Choroid plexus epithelial cell (primary cell): Measurements from ENCODE around the gene FBN2.
"Not testable (repeated sequence)": the region's sequence is repeated elsewhere in the genome, so short reads cannot be mapped to it uniquely, and the experiment has no call there.

Experiments
- DNase-seq: peaks from one replicate; pipeline ENCODE4 v3.0.0-alpha.2; 2010; ENCODE audit warnings: low read depth
- H3K4me3 ChIP-seq: 2 replicates; pipeline ENCODE4 v1.5.1; 2011; ENCODE audit warnings: low read depth, mild to moderate bottlenecking, control low read depth, low read length, moderate library complexity
- TF ChIP-seq, protein P1 (sequence below): conservative IDR thresholded peaks from 2 replicates; pipeline ENCODE4 v1.5.1; 2011; ENCODE audit warnings: low read depth, mild to moderate bottlenecking, control low read depth, inconsistent platforms, low read length, moderate library complexity

FBN2 gene

DNA sequence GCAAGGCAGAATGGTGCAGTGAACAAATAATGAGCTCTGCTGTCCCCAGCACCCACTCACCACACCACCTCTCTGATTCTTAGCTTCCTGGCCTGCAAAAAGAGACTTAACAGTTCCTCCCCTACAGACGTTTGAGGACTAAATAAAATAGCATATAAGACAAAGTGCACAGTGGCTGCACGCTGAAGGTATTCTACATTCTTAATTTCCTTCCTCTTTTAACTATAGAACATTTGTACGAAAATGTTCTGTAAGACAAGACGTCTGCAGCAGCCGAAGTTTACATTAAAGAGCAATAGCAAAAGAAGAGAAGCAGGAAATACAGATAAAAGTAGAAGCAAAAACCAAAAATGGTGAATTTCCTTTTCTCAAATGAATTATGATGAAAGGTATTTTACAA, 15.7 kb downstream of the FBN2 start:
- no peak for DNase-seq
- TF ChIP-seq, protein P1, sequence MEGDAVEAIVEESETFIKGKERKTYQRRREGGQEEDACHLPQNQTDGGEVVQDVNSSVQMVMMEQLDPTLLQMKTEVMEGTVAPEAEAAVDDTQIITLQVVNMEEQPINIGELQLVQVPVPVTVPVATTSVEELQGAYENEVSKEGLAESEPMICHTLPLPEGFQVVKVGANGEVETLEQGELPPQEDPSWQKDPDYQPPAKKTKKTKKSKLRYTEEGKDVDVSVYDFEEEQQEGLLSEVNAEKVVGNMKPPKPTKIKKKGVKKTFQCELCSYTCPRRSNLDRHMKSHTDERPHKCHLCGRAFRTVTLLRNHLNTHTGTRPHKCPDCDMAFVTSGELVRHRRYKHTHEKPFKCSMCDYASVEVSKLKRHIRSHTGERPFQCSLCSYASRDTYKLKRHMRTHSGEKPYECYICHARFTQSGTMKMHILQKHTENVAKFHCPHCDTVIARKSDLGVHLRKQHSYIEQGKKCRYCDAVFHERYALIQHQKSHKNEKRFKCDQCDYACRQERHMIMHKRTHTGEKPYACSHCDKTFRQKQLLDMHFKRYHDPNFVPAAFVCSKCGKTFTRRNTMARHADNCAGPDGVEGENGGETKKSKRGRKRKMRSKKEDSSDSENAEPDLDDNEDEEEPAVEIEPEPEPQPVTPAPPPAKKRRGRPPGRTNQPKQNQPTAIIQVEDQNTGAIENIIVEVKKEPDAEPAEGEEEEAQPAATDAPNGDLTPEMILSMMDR, result no peak
- no peak overlapping the region for H3K4me3 ChIP-seq

DNA sequence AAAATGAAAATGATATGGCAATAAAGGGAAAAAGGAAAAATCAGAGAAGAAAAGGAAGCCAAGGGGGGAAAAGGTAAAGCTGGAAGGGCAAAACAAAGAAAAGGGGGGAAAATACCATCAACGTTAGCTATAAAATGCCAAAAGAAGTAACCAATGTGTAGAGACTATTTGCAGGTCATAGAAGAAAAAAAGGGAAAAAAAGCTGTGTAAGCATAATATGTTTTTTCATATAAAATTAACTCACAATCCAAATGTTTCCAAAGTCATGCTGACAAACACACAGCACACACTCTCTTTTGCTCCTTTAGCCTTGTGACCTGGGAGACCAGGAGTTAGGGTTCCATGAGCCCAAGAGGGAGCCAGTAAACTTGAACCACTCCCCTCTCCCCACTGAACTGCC, 18.2 kb downstream of the FBN2 start:
- no peak for DNase-seq
- TF ChIP-seq, protein P1, result no peak
- no peak overlapping the region for H3K4me3 ChIP-seq

DNA sequence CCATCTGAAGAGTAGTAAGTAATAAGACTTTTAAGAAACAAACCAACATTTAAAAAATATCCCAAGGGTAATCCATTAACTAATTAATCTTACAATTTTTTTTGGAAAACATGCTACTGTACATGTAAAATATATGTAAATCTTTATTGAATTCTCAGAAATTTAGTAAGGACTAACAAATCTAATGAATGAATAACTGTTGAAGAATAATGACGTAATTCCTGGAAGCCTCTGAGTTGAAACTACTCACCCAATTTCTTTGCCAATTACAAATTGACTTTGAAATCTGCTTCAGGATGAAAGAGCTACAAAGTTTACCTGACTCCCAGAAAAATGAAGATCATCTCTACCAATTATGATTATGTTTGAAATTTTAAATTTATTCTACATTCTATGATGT, 21.1 kb downstream of the FBN2 start:
- TF ChIP-seq, protein P1, result no peak
- no peak overlapping the region for H3K4me3 ChIP-seq
- no peak for DNase-seq

DNA sequence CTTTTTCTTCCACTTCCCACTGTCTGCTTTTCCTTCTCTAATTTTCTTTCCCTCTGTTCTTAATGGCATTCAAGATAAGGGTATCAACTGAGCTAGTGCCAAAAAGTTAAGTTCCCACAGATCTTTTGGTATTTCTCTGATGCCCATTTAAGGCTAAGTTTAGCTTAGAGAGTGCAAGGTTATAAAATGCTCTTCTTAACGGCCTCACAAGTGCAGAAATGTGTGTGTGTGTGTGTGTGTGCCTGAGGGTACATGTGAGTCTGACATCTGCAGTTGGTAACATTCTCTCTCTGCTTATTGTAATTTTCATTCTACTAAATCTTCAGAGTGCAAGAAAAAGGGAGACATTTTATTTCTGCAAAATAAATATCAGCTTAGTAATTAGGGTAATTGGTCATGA, 24.2 kb downstream of the FBN2 start:
- peak; percentile 57 for DNase-seq
- no peak overlapping the region for H3K4me3 ChIP-seq
- TF ChIP-seq, protein P1, result no peak

DNA sequence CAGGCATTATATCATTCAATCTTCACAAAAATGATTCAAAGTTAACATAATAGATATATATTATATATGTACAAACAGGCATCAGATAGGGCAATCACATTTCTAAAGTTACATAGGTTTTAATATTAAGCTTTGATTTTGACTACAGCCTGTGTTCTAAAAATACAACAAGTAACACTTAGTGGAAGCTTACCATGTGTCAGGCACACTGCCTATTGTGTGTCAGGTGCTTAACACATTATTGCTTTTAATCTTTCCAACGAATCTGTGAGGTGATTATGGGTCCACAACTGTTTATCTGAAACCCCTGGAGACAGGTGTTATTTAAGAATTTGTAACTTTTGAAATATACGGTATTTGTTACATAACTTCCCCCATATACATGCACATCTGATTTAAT, 25.2 kb downstream of the FBN2 start:
- no peak for DNase-seq
- TF ChIP-seq, protein P1, result no peak
- no peak overlapping the region for H3K4me3 ChIP-seq

DNA sequence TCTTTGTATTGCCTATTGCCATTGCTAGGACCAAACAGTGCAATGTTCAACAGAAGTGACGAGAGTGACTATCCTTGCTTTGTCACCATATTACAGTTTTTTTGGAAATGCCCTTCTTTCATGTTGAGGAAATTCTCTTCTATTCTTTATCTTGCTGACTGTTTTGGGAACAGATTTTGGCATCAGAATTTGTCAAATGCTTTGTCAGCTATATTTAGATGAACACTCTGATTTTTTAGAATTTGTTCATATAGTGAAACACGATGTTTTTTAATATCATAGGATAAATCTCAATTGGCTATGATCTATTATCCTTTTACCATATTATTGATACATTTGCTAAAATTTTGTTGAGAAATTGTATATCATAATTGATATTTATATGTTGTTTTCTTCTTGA, 31.4 kb downstream of the FBN2 start:
- no peak overlapping the region for H3K4me3 ChIP-seq
- TF ChIP-seq, protein P1, result no peak
- DNase-seq, result no peak

DNA sequence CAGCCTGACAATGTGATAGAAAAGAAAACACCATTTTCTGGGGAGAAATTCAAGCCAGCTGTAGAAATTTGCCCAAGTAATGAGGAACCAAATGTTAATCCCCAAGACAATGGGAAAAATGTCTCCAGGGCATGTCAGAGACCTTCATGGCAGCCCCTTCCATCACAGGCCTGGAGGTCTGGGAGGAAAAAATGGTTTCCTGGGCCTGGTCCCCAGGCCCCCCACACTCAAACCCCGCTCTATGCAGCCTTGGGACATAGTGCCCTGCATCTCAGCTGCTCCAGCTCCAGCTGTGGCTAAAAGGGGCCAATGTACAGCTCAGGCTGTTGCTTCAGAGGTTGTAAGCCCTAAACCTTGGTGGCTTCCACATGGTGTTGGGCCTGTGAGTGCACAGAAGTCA, 34.3 kb downstream of the FBN2 start:
- H3K4me3 ChIP-seq, DNase-seq: not testable (repeated sequence)

DNA sequence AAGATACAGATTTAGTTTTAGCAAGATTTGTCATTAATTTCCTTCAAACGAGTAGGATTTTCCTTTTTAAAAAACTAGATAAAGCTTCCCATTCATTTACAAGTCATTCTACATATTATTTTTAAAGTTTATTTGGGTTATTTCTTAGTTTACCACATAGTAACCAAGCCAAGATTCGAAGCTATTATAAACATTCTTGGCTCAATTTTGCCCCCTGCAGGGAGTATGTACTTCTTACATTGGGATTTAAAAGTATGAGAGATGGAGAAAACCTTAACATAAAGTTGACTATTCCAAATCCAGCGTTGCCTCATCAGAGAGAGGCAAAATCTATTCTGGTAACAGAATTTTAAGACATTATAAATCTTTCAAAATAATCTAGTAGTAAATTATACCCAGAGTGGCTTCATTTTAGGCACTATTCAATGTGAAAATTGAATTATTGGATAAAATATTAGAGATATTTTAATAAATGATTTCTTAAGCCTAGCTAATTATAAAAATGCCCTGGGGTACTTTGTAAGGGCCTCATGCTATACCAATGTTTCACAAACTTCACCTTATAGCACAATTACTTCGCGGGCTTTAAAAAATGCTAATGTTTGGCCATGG, 39.1 kb downstream of the FBN2 start:
- TF ChIP-seq, protein P1, result peak; percentile 56
- DNase-seq, result peak; percentile 90

More for the DNA sequence above, 39.1 kb downstream of the FBN2 start:
- H3K4me3 ChIP-seq, result no peak overlapping the region
